Loucy (cell line): ENCODE measurements around the gene APOF.

Source experiments
- H2AFZ ChIP-seq: fragments of 200-600 bp; sonication (generic); 2 replicates; pipeline ENCODE4 v1.6.0; 2016; ENCODE audit warnings: antibody characterized with exemption, mild to moderate bottlenecking, low read length, moderate library complexity
- H3F3A ChIP-seq: fragments of 200-600 bp; 2 replicates; pipeline ENCODE4 v1.6.0; 2016; ENCODE audit warnings: antibody characterized with exemption, low read depth, mild to moderate bottlenecking
- H3K27me3 ChIP-seq: fragments of 200-600 bp; sonication (generic); 2 replicates; pipeline ENCODE4 v1.6.1; 2014; ENCODE audit warnings: low read length, mild to moderate bottlenecking; ENCODE audit not compliant: insufficient read depth, poor library complexity, severe bottlenecking
- H3K36me3 ChIP-seq: fragments of 200-600 bp; sonication (generic); 2 replicates; pipeline ENCODE4 v1.6.1; 2016; ENCODE audit warnings: low read length; ENCODE audit not compliant: insufficient read depth
- H3K4me1 ChIP-seq: fragments of 200-600 bp; sonication (generic); 2 replicates; pipeline ENCODE4 v1.5.1; 2014; ENCODE audit warnings: low read length, mild to moderate bottlenecking; ENCODE audit not compliant: insufficient read depth, poor library complexity, severe bottlenecking
- H3K4me2 ChIP-seq: fragments of 200-600 bp; sonication (generic); 2 replicates; pipeline ENCODE4 v1.6.0; 2014; ENCODE audit warnings: antibody characterized with exemption, low read length, low read depth, mild to moderate bottlenecking; ENCODE audit not compliant: poor library complexity, severe bottlenecking
- H3K4me3 ChIP-seq: fragments of 200-600 bp; sonication (generic); 2 replicates; pipeline ENCODE4 v1.5.1; 2014; ENCODE audit warnings: low read length, mild to moderate bottlenecking, mixed read lengths; ENCODE audit not compliant: poor library complexity, severe bottlenecking
- H3K79me2 ChIP-seq: fragments of 200-600 bp; sonication (generic); 2 replicates; pipeline ENCODE4 v1.6.1; 2014; ENCODE audit warnings: low read length; ENCODE audit not compliant: insufficient read depth
- H3K9ac ChIP-seq: fragments of 200-600 bp; sonication (generic); 2 replicates; pipeline ENCODE4 v1.6.0; 2014; ENCODE audit warnings: mild to moderate bottlenecking, low read depth, low read length, moderate library complexity; ENCODE audit not compliant: poor library complexity, severe bottlenecking
- H3K9me2 ChIP-seq: fragments of 200-600 bp; sonication (generic); replicated peaks from 2 replicates; pipeline ENCODE4 v1.6.1; 2016; ENCODE audit warnings: low read depth, low read length, mixed read lengths
- H3K9me3 ChIP-seq: fragments of 200-600 bp; sonication (generic); 2 replicates; pipeline ENCODE4 v1.6.1; 2014; ENCODE audit warnings: mild to moderate bottlenecking, antibody characterized with exemption, low read length, low read depth; ENCODE audit not compliant: insufficient read depth
- H4K20me1 ChIP-seq: fragments of 200-600 bp; sonication (generic); 2 replicates; pipeline ENCODE4 v1.6.0; 2014; ENCODE audit warnings: antibody characterized with exemption, low read length, mild to moderate bottlenecking; ENCODE audit not compliant: insufficient read depth, poor library complexity, severe bottlenecking
- EZH2phosphoT487 ChIP-seq: fragments of 200-600 bp; IDR thresholded peaks from 2 replicates; pipeline ENCODE4 v1.6.1; 2018; ENCODE audit warnings: antibody characterized with exemption, mild to moderate bottlenecking, moderate library complexity, borderline replicate concordance
- TF ChIP-seq, protein P1 (sequence below): fragments of 200-600 bp; sonication (generic); conservative IDR thresholded peaks from 2 replicates; pipeline ENCODE4 v1.5.1; 2014; ENCODE audit warnings: mild to moderate bottlenecking, antibody characterized with exemption, low read length

Gene APOF

DNA sequence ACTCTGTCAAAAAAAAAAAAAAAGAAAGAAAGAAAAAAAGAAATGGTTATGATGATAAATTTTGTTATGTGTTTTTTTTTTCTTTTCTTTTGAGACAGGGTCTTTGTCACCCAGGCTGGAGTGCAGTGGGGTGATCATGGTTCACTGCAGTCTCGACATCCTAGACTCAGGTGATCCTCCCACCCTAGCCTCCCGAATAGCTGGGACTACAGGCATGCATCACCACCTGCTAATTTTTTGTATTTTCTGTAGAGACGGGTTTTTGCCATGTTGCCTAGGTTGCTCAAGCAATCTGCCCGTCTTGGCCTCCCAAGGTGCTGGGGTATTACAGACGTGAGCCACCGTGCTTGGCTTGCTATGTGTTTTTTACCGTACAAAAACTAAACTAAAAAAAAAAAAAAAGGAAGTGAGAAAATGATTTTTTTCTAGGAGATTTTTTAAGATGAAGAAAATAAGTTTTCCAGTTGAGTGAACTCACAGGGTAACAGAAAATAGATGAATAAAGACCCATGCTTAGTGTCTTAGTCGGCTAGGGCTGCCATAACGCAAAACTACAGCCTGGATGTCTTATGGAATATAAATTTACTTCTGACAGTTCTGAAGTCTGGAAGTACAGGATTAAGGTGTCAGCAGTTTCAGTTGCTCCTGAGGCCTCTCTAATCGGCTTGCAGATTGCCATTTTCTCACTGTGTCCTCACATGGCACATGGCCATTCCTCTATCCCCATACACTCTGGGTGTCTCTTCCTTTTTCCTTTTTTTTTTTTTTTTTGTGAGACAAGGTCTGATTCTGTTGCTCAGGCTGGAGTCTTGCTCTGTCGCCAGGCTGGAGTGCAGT, 13.2 kb upstream of the APOF start:
- no peaks in the 10 kb centered on the region for H3K36me3 ChIP-seq
- H3K27me3 ChIP-seq, result no peaks in the 10 kb centered on the region
- H4K20me1 ChIP-seq, result no peaks in the 10 kb centered on the region
- no peaks in the 10 kb centered on the region for H3K4me1 ChIP-seq
- TF ChIP-seq, protein P1, sequence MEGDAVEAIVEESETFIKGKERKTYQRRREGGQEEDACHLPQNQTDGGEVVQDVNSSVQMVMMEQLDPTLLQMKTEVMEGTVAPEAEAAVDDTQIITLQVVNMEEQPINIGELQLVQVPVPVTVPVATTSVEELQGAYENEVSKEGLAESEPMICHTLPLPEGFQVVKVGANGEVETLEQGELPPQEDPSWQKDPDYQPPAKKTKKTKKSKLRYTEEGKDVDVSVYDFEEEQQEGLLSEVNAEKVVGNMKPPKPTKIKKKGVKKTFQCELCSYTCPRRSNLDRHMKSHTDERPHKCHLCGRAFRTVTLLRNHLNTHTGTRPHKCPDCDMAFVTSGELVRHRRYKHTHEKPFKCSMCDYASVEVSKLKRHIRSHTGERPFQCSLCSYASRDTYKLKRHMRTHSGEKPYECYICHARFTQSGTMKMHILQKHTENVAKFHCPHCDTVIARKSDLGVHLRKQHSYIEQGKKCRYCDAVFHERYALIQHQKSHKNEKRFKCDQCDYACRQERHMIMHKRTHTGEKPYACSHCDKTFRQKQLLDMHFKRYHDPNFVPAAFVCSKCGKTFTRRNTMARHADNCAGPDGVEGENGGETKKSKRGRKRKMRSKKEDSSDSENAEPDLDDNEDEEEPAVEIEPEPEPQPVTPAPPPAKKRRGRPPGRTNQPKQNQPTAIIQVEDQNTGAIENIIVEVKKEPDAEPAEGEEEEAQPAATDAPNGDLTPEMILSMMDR, result no peak
- no peak for TF ChIP-seq EZH2phosphoT487
- no peaks in the 10 kb centered on the region for H3K9me2 ChIP-seq
- H3K9ac ChIP-seq, result no peak overlapping the region
- no peak overlapping the region for H2AFZ ChIP-seq
- H3K9me3 ChIP-seq, result peaks cover 3% of the 10 kb centered on the region; the same call in 1 of the 2 replicates
- H3F3A ChIP-seq, result no peaks in the 10 kb centered on the region
- H3K4me2 ChIP-seq, result no peak overlapping the region
- no peak overlapping the region for H3K4me3 ChIP-seq
- no peaks in the 10 kb centered on the region for H3K79me2 ChIP-seq

- no peaks in the 10 kb centered on the region for H3F3A ChIP-seq
- peaks cover 3% of the 10 kb centered on the region; the same call in 1 of the 2 replicates for H3K9me3 ChIP-seq
- no peaks in the 10 kb centered on the region for H3K79me2 ChIP-seq
- H3K27me3 ChIP-seq, result no peaks in the 10 kb centered on the region
- TF ChIP-seq, protein P1, result no peak
- no peak for TF ChIP-seq EZH2phosphoT487
- no peak overlapping the region for H2AFZ ChIP-seq
- no peaks in the 10 kb centered on the region for H3K4me1 ChIP-seq
- no peaks in the 10 kb centered on the region for H3K9me2 ChIP-seq
- H4K20me1 ChIP-seq, result no peaks in the 10 kb centered on the region
- H3K36me3 ChIP-seq, result no peaks in the 10 kb centered on the region
- H3K4me3 ChIP-seq, result no peak overlapping the region
- no peak overlapping the region for H3K9ac ChIP-seq
- H3K4me2 ChIP-seq, result no peak overlapping the region
Observed at GRCh38 chr12:56374726-56375597, 12.3 kb upstream of the APOF start.

- no peaks in the 10 kb centered on the region for H4K20me1 ChIP-seq
- H3K9me3 ChIP-seq, result peaks cover 3% of the 10 kb centered on the region; the same call in 1 of the 2 replicates
- no peak overlapping the region for H3K9ac ChIP-seq
- no peak overlapping the region for H3K4me2 ChIP-seq
- no peaks in the 10 kb centered on the region for H3K36me3 ChIP-seq
- no peak for TF ChIP-seq EZH2phosphoT487
- TF ChIP-seq, protein P1, result no peak
- H3K27me3 ChIP-seq, result no peaks in the 10 kb centered on the region
- no peaks in the 10 kb centered on the region for H3K9me2 ChIP-seq
- H3K4me1 ChIP-seq, result no peaks in the 10 kb centered on the region
- no peak overlapping the region for H2AFZ ChIP-seq
- H3F3A ChIP-seq, result no peaks in the 10 kb centered on the region
- H3K79me2 ChIP-seq, result no peaks in the 10 kb centered on the region
- no peak overlapping the region for H3K4me3 ChIP-seq
Observed at GRCh38 chr12:56373515-56373914, 10.9 kb upstream of the APOF start.
